ENCODE results near the gene ELP4.

DNA sequence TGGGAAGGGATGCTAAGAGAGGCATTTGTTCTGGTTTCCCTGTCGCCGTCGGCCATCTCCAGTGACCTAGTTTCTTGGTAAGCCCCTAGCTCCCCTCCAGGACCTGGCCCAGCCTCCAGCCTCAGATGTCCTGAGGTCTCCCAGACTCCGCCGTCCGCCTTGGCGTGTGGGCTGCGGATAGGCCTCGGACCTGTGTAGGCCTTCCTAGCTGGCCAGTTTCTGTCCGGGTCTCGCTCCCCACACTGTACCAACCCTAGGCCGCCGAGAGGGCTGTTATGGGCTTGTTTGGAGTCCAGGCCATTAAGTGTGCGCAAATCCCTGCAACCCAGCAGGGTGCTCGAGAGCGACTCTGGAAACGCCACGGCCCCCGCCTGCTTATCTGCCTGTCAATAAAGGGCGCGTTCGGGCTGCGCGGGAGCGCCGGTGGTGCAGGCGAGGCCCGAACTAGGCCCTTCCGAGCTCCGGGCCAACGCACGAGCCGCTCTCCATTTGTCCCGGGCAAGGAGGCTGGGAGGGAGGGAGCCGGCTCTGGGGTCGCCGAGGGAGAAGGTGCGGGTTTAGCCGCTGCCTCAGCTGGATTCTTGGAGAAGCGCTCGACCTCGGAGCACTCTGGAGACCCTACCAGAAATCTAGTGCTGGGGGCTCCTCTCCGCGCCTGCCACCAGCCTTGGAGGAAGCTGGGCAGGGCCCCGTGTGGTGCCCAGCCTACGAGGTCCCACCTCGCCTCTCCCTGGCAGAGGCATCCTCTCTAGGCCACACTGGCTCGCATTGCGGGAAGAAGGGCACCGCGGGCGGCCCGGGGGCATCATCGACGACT is 310.3 kb downstream of the ELP4 start:
- TF ChIP-seq JUNB (IDR thresholded peaks at IDR 0.05) (no peak), MAZ (IDR thresholded peaks at IDR 0.05; ENCODE audit: borderline replicate concordance, low read depth, low read length) (no peak), EP300 (IDR thresholded peaks at IDR 0.05) (no peak)
- TF ChIP-seq, protein P1, sequence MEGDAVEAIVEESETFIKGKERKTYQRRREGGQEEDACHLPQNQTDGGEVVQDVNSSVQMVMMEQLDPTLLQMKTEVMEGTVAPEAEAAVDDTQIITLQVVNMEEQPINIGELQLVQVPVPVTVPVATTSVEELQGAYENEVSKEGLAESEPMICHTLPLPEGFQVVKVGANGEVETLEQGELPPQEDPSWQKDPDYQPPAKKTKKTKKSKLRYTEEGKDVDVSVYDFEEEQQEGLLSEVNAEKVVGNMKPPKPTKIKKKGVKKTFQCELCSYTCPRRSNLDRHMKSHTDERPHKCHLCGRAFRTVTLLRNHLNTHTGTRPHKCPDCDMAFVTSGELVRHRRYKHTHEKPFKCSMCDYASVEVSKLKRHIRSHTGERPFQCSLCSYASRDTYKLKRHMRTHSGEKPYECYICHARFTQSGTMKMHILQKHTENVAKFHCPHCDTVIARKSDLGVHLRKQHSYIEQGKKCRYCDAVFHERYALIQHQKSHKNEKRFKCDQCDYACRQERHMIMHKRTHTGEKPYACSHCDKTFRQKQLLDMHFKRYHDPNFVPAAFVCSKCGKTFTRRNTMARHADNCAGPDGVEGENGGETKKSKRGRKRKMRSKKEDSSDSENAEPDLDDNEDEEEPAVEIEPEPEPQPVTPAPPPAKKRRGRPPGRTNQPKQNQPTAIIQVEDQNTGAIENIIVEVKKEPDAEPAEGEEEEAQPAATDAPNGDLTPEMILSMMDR (IDR thresholded peaks at IDR 0.05) = no peak

Data from A549 (cell line).